SK-N-MC (cell line): Measurements from ENCODE around the gene RGS19.

Source experiments
- EZH2 ChIP-seq: fragments of 200-600 bp; sonication (generic); IDR thresholded peaks from one replicate; pipeline ENCODE4 v1.6.1; 2017; ENCODE audit warnings: antibody characterized with exemption
- POLR2AphosphoS5 ChIP-seq: IDR thresholded peaks from 2 replicates; pipeline ENCODE4 v1.6.1; 2012; ENCODE audit warnings: mild to moderate bottlenecking, low read depth, low read length, borderline replicate concordance

DNA sequence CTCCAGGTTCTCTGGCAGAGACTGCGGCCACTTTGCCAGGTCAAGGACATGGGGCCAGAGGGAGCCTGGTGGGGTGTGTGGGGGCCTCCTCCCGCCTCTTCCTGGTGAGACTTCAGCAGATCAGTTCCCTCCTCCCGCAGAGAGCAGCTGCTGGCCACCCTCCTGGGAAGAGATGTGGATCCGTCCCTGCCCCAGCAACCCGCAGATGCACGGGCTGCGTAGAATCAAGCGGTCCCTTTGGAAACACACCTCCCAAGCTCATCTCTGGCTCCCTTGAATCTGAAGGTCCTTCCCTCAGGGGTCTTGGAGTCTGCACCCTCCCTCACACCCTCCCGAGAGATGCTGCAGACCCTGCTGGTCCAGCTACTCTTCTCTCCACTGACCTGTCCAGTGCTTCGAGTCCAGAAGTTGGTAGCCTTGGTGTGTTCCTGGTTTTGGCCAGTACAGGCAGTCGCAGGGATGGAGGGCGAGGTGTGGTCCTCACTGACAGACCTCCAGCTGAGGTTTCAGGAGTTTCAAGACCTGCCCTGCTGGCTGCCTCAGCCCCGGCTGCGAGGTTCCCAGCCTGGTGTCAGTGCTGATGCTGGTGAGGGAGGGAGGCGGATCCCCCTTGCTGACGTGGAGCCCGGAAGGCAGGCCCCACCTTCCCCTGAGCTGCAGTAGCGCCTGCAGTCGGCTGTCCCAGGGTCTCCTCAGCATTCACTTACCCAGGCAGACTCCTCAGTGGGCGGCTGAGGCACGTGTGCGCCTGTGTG is 27.8 kb upstream of the RGS19 start, which contains the start of gene NPBWR2:
- no peak for TF ChIP-seq POLR2AphosphoS5
- TF ChIP-seq EZH2: no peak
